K562 (cell line): ENCODE data around the gene WDR46. TPM values are rescaled to one million over a fixed set of nuclear protein-coding genes. Genes with fewer than 3 reads are reported as not detected.

Experiments used
- ATAC-seq: fragments of 200-7000 bp; cut with Tn5 transposase; 3 replicates; pipeline ENCODE4 v1.9.1; 2020; ENCODE audit warnings: moderate library complexity
- BruUV-seq: library from RNA; stranded (reverse); fragments of 400-500 nt; replicated peaks from 2 replicates; lab custom pipeline; 2021; lab: Mats Ljungman, UMichigan
- CTCF ChIA-PET: fragments of 300-600 bp; formaldehyde crosslinking; extraction: SDS; loops from one replicate; lab custom pipeline; 2021; ENCODE audit warnings: low intra/inter-chr PET ratio; lab: Yijun Ruan, JAX
- POLR2A ChIA-PET: fragments of 300-600, 350-650 bp; sonication (Branson Sonifier 250); formaldehyde crosslinking; extraction: SDS; loops from one replicate; lab custom pipeline; 2021; ENCODE audit warnings: antibody characterized with exemption, inconsistent platforms; lab: Yijun Ruan, JAX
- DNase-seq, 4 experiments: peaks; one replicate each; pipeline versions ENCODE4 v3.0.0 to v3.0.0-alpha.2; 2011 to 2018; ENCODE audit warnings: low spot score in 3 of 4, mixed read lengths in 3 of 4; ENCODE audit errors: extremely low read depth in 1 of 4
- FAIRE-seq: peaks from 2 replicates; lab custom pipeline; 2011; peaks lifted over from hg19 to GRCh38; lab: Jason Lieb, UNC
- H2AFZ ChIP-seq: 2 replicates; pipeline ENCODE4 v1.6.0; 2011; ENCODE audit warnings: low read depth, low read length, control low read depth, inconsistent platforms
- H3K27ac ChIP-seq: fragments of 200-600 bp; 3 replicates; pipeline ENCODE4 v1.8.0; 2011; ENCODE audit warnings: low read depth, mild to moderate bottlenecking, control low read depth, inconsistent platforms, low read length, moderate library complexity, mixed read lengths; ENCODE audit errors: extremely low read depth
- H3K27me3 ChIP-seq, 2 experiments: fragments of 300-600 bp in 1 of 2; 2 replicates in 1 of 2; 3 replicates in 1 of 2; pipeline versions ENCODE4 v1.6.0 to v1.8.0; 2011; ENCODE audit warnings: inconsistent platforms in 2 of 2, low read length in 2 of 2, mild to moderate bottlenecking in 1 of 2, mixed read lengths in 1 of 2, moderate library complexity in 1 of 2; ENCODE audit not compliant: control insufficient read depth in 2 of 2, insufficient read depth in 2 of 2
- H3K36me3 ChIP-seq: fragments of 300-600 bp; 3 replicates; pipeline ENCODE4 v1.8.0; 2011; ENCODE audit warnings: mild to moderate bottlenecking, low read length, inconsistent platforms; ENCODE audit not compliant: control insufficient read depth, insufficient read depth
- H3K4me1 ChIP-seq, 2 experiments: fragments of 200-600 bp in 1 of 2; replicated peaks in 1 of 2; 2 replicates in 1 of 2; 3 replicates in 1 of 2; pipeline versions ENCODE4 v1.5.1 to v1.8.0; 2011; ENCODE audit warnings: inconsistent platforms in 2 of 2, low read length in 2 of 2, mild to moderate bottlenecking in 1 of 2, mixed read lengths in 1 of 2, moderate library complexity in 1 of 2; ENCODE audit not compliant: control insufficient read depth in 2 of 2, insufficient read depth in 2 of 2
- H3K4me2 ChIP-seq: 2 replicates; pipeline ENCODE4 v1.6.1; 2011; ENCODE audit warnings: low read length, control low read depth, inconsistent platforms, mixed read lengths; ENCODE audit not compliant: insufficient read depth
- H3K4me3 ChIP-seq: fragments of 200-600 bp; sonication (generic), shearing (Covaris generic); 2 replicates; pipeline ENCODE4 v1.5.1; 2016; ENCODE audit warnings: control low read depth, inconsistent platforms
- H3K79me2 ChIP-seq: fragments of 200-600 bp; 3 replicates; pipeline ENCODE4 v1.8.0; 2011; ENCODE audit warnings: low read length, inconsistent platforms; ENCODE audit not compliant: control insufficient read depth, insufficient read depth
- H3K9ac ChIP-seq, 2 experiments: 2 replicates each; pipeline versions ENCODE4 v1.6.0 to v1.6.1; 2011; ENCODE audit warnings: low read depth in 2 of 2, low read length in 2 of 2, control low read depth in 1 of 2, inconsistent platforms in 1 of 2, mild to moderate bottlenecking in 1 of 2, mixed read lengths in 1 of 2; ENCODE audit not compliant: insufficient read depth in 1 of 2
- H3K9me1 ChIP-seq: one replicate; pipeline ENCODE4 v1.6.0; 2011; ENCODE audit warnings: inconsistent platforms, mild to moderate bottlenecking, low read length, moderate library complexity; ENCODE audit not compliant: control insufficient read depth, insufficient read depth
- H3K9me3 ChIP-seq: replicated peaks from 2 replicates; pipeline ENCODE4 v1.5.1; 2011; ENCODE audit warnings: low read depth, low read length, inconsistent platforms; ENCODE audit not compliant: control insufficient read depth, insufficient read depth
- H4K20me1 ChIP-seq: replicated peaks from 2 replicates; pipeline ENCODE4 v1.6.1; 2011; ENCODE audit warnings: low read length, inconsistent platforms, mixed read lengths; ENCODE audit not compliant: control insufficient read depth, insufficient read depth
- CHD2 ChIP-seq: IDR thresholded peaks from 2 replicates; pipeline ENCODE4 v1.6.1; 2011; ENCODE audit warnings: low read depth, low read length
- FOXJ3 ChIP-seq: sonication (generic); formaldehyde crosslinking; IDR thresholded peaks from 2 replicates; pipeline ENCODE4 v1.4.0; 2020; ENCODE audit warnings: mild to moderate bottlenecking, missing genetic modification reagents
- GATA2 ChIP-seq: sonication (generic); formaldehyde crosslinking; IDR thresholded peaks from 2 replicates; pipeline ENCODE4 v1.4.0; 2020; ENCODE audit warnings: mild to moderate bottlenecking, missing genetic modification reagents
- MTA3 ChIP-seq: fragments of 450-650 bp; formaldehyde crosslinking; IDR thresholded peaks from 2 replicates; pipeline ENCODE4 v1.6.1; 2017; ENCODE audit warnings: mild to moderate bottlenecking, borderline replicate concordance
- NCOA1 ChIP-seq: fragments of 450-650 bp; IDR thresholded peaks from 2 replicates; pipeline ENCODE4 v1.6.1; 2016; ENCODE audit warnings: low read depth
- NCOA6 ChIP-seq: fragments of 450-650 bp; IDR thresholded peaks from 2 replicates; pipeline ENCODE4 v1.6.1; 2017; ENCODE audit warnings: mild to moderate bottlenecking
- NFE2 ChIP-seq: IDR thresholded peaks from 2 replicates; pipeline ENCODE4 v1.6.1; 2014; ENCODE audit warnings: antibody characterized with exemption, low read depth
- PPARD ChIP-seq: fragments of 250-450 bp; sonication (Bioruptor Pico); IDR thresholded peaks from 2 replicates; pipeline ENCODE4 v1.8.0; 2022; ENCODE audit warnings: inconsistent platforms, mild to moderate bottlenecking, moderate library complexity
- TAF9B ChIP-seq: fragments of 450-650 bp; IDR thresholded peaks from 2 replicates; pipeline ENCODE4 v1.6.1; 2018; ENCODE audit warnings: mild to moderate bottlenecking; ENCODE audit not compliant: partially characterized antibody
- TARDBP ChIP-seq: fragments of 450-650 bp; IDR thresholded peaks from 2 replicates; pipeline ENCODE4 v1.6.1; 2016
- U2AF2 ChIP-seq: fragments of 200-400 bp; formaldehyde crosslinking; optimal IDR thresholded peaks from 2 replicates; pipeline ENCODE3; 2017; ENCODE audit warnings: low read depth, mild to moderate bottlenecking, low read length
- ZKSCAN1 ChIP-seq: fragments of 150-350 bp; IDR thresholded peaks from 2 replicates; pipeline ENCODE4 v1.6.1; 2016; ENCODE audit warnings: low read depth, low read length
- ZNF444 ChIP-seq: fragments of 250-450 bp; sonication (Bioruptor Pico); IDR thresholded peaks from 2 replicates; pipeline ENCODE4 v1.4.0; 2020; ENCODE audit warnings: mild to moderate bottlenecking, moderate library complexity
- WGBS: fragments of 100-300 bp; shearing (Covaris generic); methylation state at CpG from one replicate; pipeline ENCODE4 v1.1.6; 2016; ENCODE audit warnings: low coverage, mixed read lengths; ENCODE audit not compliant: insufficient coverage; ENCODE audit errors: missing lambda C conversion rate; 5-methylcytosine and 5-hydroxymethylcytosine counted together
- in situ Hi-C: fragments of 300-500 bp; cut with MboI; formaldehyde crosslinking; loops from 4 replicates; pipeline ENCODE4 v1.15.0; 2018; ENCODE audit warnings: inconsistent platforms, mixed read lengths
- intact Hi-C: fragments of 100-400 bp; cut with micrococcal nuclease; formaldehyde crosslinking; loops from 2 replicates; pipeline ENCODE4 v1.14.2; 2022
- polyA plus RNA-seq, 8 experiments: library from polyadenylated mRNA; depleted of rRNA in 4 of 8; stranded (reverse) in 5 of 8; unstranded in 3 of 8; fragments of >200 nt; fragmentation: Nextera tagmentation in 2 of 8; fragmentation: Illumina TruSeq in 1 of 8; extraction: Ambion mirVana in 2 of 8; extraction: Trizol in 1 of 8; gene quantifications; 2 replicates each; pipeline versions ENCODE4 v1.2.1 to v1.2.3, GENCODE V29; 2011 to 2014; ENCODE audit warnings: inconsistent platforms in 1 of 8, missing spikeins in 1 of 8
- total RNA-seq, 7 experiments: library from RNA; depleted of rRNA in 6 of 7; stranded (reverse); fragments of >200 nt in 6 of 7; fragmentation: Illumina TruSeq in 2 of 7; extraction: Trizol in 2 of 7; gene quantifications; 2 replicates each; pipeline versions ENCODE4 v1.2.1 to v1.2.3, GENCODE V29; 2011 to 2021; ENCODE audit warnings: low replicate concordance in 1 of 7
- TF ChIP-seq, protein P1 (sequence below), 3 experiments: IDR thresholded peaks in 2 of 3; conservative IDR thresholded peaks in 1 of 3; 2 replicates each; pipeline ENCODE4 v1.5.1; 2011 to 2012; ENCODE audit warnings: low read length in 3 of 3, mild to moderate bottlenecking in 3 of 3, control low read depth in 2 of 3, improper control_type of control experiment in 1 of 3, inconsistent platforms in 1 of 3, low read depth in 1 of 3, mixed read lengths in 1 of 3, moderate library complexity in 1 of 3; ENCODE audit not compliant: insufficient read depth in 2 of 3

The WDR46 gene
- total and polyA plus RNA-seq, 9 of the 15 experiments (the other 6 are each of a cell fraction or from before 2014, with no cell fraction given) = 8.9 to 146 (median 93.1) TPM

DNA sequence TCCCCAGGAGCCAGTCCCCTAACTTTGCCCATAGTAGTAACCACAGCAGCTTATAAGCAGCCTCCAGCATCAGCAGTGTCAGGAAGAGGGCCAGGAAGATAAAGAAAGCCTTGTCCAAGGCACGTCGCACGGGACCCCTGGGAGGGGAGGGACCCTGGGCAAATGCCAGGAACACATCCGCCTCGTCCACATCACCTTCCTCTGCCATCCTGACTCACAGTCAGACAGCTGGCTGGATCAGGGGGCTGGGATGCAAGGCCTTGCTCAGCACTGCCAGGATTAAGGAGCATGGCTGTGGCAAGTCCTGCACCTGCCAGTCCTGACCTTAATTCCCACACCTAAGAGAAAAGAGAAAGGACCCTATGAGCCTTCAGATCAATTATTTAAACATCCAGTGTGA is 40.0 kb upstream of the WDR46 start:
- FAIRE-seq = no peak

More for the DNA sequence above, 40.0 kb upstream of the WDR46 start:
- no peaks in the 10 kb centered on the region for H3K27me3 ChIP-seq
- ATAC-seq = no peak
- no peaks in the 10 kb centered on the region for H3K9me1 ChIP-seq
- no TSS peak for BruUV-seq
- WGBS = 15% methylated on average over 4 of the region's 5 CpGs
- H3K36me3 ChIP-seq = no peaks in the 10 kb centered on the region
- H3K79me2 ChIP-seq = no peaks in the 10 kb centered on the region
- H3K4me3 ChIP-seq = no peak overlapping the region
- in situ Hi-C loops = no loop called here
- intact Hi-C loops = no loop called here
- ChIA-PET CTCF (no interaction called here), POLR2A (interaction anchor here (0.6 to 0.9 kb wide), 2 partner anchors 8 to 38 kb away, joined by 3 to 4 read pairs; no protein-coding TSS in a partner anchor)
- no peak overlapping the region for H3K27ac ChIP-seq
- no peak overlapping the region for H2AFZ ChIP-seq
- H3K4me1 ChIP-seq = peaks cover 2 to 8% of the 10 kb centered on the region in 2 experiments; a peak in 3 of 5 replicates
- H3K4me2 ChIP-seq = no peak overlapping the region
- no peaks in the 10 kb centered on the region for H3K9me3 ChIP-seq
- no peak for TF ChIP-seq NCOA1
- TF ChIP-seq ZNF444 (CRISPR knock-in tag) = no peak
- TF ChIP-seq PPARD (CRISPR knock-in tag) = no peak
- no peak for TF ChIP-seq MTA3
- TF ChIP-seq ZKSCAN1 = no peak
- no peak for TF ChIP-seq FOXJ3 (CRISPR knock-in tag)
- no peak for TF ChIP-seq CHD2
- no peak for TF ChIP-seq U2AF2
- TF ChIP-seq, protein P1, sequence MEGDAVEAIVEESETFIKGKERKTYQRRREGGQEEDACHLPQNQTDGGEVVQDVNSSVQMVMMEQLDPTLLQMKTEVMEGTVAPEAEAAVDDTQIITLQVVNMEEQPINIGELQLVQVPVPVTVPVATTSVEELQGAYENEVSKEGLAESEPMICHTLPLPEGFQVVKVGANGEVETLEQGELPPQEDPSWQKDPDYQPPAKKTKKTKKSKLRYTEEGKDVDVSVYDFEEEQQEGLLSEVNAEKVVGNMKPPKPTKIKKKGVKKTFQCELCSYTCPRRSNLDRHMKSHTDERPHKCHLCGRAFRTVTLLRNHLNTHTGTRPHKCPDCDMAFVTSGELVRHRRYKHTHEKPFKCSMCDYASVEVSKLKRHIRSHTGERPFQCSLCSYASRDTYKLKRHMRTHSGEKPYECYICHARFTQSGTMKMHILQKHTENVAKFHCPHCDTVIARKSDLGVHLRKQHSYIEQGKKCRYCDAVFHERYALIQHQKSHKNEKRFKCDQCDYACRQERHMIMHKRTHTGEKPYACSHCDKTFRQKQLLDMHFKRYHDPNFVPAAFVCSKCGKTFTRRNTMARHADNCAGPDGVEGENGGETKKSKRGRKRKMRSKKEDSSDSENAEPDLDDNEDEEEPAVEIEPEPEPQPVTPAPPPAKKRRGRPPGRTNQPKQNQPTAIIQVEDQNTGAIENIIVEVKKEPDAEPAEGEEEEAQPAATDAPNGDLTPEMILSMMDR (IDR thresholded peaks at IDR 0.05 in 2 of 3, conservative IDR thresholded peaks at IDR 0.05 in 1 of 3; ENCODE audit: insufficient read depth in 2 of 3, low read depth in 1 of 3, low read length in 3 of 3) = no peak
- TF ChIP-seq NCOA6 = no peak
- TF ChIP-seq GATA2 (CRISPR knock-in tag) = no peak
- TF ChIP-seq TARDBP = no peak
- no peak for TF ChIP-seq NFE2
- TF ChIP-seq TAF9B = no peak
- TF ChIP-seq, all 486 proteins: peak for 0
- Histone ChIP-seq H4K20me1 (no peaks in the 10 kb centered on the region), H3K9ac (no peak overlapping the region)
- DNase-seq = no peak
